BE2C (cell line): ENCODE measurements around the gene ELF2. TPM values are rescaled to one million over a fixed set of nuclear protein-coding genes. Genes with fewer than 3 reads are reported as not detected.
"Not testable (repeated sequence)": the region's sequence is repeated elsewhere in the genome, so short reads cannot be mapped to it uniquely, and the experiment has no call there.

Source experiments
- DNase-seq: peaks from one replicate; pipeline ENCODE4 v3.0.0-alpha.2; 2020
- H3K27me3 ChIP-seq: fragments of 250-450 bp; sonication (Bioruptor Pico); 2 replicates; pipeline ENCODE4 v1.5.1; 2020; ENCODE audit warnings: mild to moderate bottlenecking
- H3K36me3 ChIP-seq: fragments of 250-450 bp; sonication (Bioruptor Pico); 2 replicates; pipeline ENCODE4 v1.5.1; 2020; ENCODE audit warnings: mild to moderate bottlenecking
- H3K4me1 ChIP-seq: fragments of 250-450 bp; sonication (Bioruptor Pico); 2 replicates; pipeline ENCODE4 v1.5.1; 2020
- H3K4me3 ChIP-seq: 2 replicates; pipeline ENCODE4 v1.5.1; 2011; ENCODE audit warnings: low read depth, low read length
- H3K9me3 ChIP-seq: fragments of 250-450 bp; sonication (Bioruptor Pico); 2 replicates; pipeline ENCODE4 v1.5.1; 2020
- CTCF ChIP-seq: IDR thresholded peaks from 2 replicates; pipeline ENCODE4 v1.5.1; 2012; ENCODE audit warnings: mild to moderate bottlenecking, low read depth, low read length
- polyA plus RNA-seq: library from polyadenylated mRNA; unstranded; fragments of >200 nt; gene quantifications from one replicate; pipeline ENCODE4 v1.2.1, GENCODE V29; 2012; ENCODE audit warnings: low read depth, missing spikeins; ENCODE audit not compliant: insufficient read length, insufficient read depth

Gene ELF2
- 14.0 TPM for polyA plus RNA-seq

DNA sequence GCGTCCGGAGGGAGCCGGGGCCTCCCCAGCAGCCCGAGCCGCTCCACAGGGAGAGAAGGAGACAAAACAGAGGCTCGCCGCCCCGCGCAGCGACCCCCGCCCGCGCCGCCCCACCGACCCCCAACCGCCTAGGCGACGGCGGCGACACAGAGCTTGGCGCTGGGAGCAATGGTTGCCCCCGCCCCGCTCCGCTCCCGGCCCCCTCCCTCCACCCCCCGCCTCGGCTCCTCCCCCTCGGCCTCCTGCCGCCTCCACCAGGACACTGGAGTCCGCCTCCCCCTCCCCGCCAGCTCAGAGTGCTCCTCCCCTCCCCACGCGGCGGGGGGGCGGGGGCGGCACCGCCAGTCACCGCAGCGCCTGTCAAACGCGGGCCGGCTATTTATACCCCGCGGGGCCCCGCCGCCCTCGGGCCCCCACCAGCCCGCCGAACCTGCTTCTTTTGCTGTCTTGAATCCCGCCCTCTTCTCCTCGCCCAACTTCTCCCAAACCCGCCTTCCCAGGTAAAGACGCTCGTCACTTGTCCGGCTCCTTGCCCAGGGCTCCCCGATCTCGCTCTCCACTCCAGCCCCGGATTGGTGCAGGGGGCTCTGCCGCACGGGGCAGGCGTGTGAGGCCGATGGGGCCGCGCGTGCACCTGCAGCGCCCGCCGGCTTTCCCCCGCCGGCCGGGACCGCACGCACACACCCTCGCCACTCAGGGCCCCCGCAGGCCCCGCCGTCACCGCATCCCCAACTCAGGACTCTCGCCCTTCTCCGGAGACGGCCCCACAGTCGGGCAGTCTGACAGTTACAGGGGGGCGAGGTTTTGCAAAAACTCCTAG lies at the start of gene ELF2:
Gene ELF2 (minus strand): TSS at position 170 of the 820 bp plus-strand sequence. CDS start 39,517 bp downstream, outside the sequence.
- Histone ChIP-seq H3K27me3 (no peaks in the 10 kb centered on the region), H3K36me3 (no peaks in the 10 kb centered on the region), H3K4me3 (peak within 1 kb of the TSS; percentile 81), H3K4me1 (peaks cover 2% of the 10 kb centered on the region; the same call in 1 of the 2 replicates), H3K9me3 (no peaks in the 10 kb centered on the region)
- TF ChIP-seq CTCF: no peak
- peak; percentile 93 for DNase-seq

DNA sequence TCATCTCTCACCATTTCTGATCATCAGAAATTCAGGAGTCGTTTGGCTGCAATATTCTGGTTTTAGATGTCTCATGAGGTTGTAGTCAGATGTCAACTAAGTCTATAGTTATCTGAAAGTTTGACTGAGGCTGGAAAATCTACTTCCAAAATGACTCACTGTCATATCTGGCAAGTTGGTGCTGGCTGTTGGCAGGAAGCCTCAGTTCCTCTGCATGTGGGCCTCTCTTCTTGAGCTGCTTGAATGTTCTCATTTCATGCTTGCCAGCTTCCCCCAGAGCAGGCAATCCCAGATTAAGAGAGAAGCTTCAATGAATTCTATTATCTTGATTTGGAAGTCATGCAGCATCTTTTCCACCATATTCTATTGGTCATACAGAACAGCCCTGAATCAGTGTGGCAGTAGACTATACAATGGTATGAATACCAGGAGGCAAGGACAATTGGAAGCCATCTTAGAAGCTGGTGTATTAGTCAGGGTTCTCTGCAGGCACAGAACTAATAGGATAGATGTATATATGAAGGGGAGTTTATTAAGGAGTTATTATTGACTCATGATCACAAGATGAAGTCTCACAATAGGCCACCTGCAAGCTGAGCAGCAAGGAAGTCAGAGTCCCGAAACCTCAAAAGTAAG lies 46.8 kb upstream of the ELF2 start:
- no peak for TF ChIP-seq CTCF
- no peak overlapping the region for H3K4me3 ChIP-seq
- H3K9me3 ChIP-seq: no peaks in the 10 kb centered on the region
- H3K4me1 ChIP-seq: no peaks in the 10 kb centered on the region
- H3K27me3 ChIP-seq: no peaks in the 10 kb centered on the region
- DNase-seq: no peak
- H3K36me3 ChIP-seq: no peaks in the 10 kb centered on the region

- H3K4me1 ChIP-seq: no peaks in the 10 kb centered on the region
- no peaks in the 10 kb centered on the region for H3K9me3 ChIP-seq
- no peaks in the 10 kb centered on the region for H3K27me3 ChIP-seq
- H3K4me3 ChIP-seq: no peak overlapping the region
- no peaks in the 10 kb centered on the region for H3K36me3 ChIP-seq
- DNase-seq: no peak
- TF ChIP-seq CTCF: no peak
Measured at GRCh38 chr4:139222215-139222614, 45.2 kb upstream of the ELF2 start.

DNA sequence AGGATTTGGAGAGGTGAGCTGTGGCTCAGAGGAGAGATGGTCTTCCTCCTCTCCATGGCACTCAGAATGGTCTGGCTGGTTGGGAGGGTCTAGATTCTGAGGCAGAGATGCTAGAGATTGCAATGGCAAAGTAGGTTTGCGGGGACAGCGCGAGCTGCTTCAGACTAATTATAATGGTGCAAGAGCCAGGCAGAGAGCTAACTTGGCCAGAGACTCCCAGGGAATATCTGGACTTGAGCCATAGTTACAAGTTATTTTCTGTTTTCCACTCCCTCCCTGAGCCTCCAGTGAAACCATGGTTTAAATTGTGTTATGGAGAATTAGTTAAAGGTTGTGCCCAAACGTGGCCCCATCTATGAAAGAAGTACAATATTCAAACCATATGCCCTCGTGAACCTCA lies 44.7 kb upstream of the ELF2 start:
- no peak for TF ChIP-seq CTCF
- H3K4me3 ChIP-seq: no peak overlapping the region
- H3K9me3 ChIP-seq: no peaks in the 10 kb centered on the region
- no peak for DNase-seq
- H3K27me3 ChIP-seq: no peaks in the 10 kb centered on the region
- no peaks in the 10 kb centered on the region for H3K36me3 ChIP-seq
- H3K4me1 ChIP-seq: no peaks in the 10 kb centered on the region

DNA sequence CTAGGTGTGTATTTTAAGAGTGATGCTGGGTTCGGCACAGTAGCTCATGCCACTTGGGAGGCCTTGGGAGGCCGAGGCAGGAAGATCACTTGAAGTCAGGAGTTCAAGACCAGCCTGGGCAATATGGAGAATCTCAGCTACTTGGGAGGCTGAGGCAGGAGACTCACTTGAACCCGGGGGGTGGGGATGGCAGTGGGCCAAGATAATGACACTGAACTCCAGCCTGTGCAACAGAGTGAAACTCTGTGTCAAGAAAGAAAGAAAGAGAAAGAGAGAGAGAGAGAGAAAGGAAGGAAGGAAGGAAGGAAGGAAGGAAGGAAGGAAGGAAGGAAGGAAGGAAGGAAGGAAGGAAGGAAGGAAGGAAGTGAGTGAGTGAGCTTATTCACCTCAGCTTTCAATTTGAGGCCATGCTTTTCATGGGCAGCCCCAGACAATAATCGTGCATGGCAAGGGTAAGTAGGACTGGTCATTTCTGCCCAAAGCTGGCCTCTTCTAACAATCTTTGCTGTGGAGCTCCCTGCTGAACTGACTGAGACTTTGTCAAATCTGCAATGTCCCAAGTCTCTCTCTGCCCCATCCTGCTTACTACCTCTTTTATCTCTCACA lies 42.5 kb upstream of the ELF2 start:
- DNase-seq: no peak
- Histone ChIP-seq H3K4me1 (no peaks in the 10 kb centered on the region), H3K36me3 (no peaks in the 10 kb centered on the region), H3K27me3 (no peaks in the 10 kb centered on the region), H3K4me3 (no peak overlapping the region), H3K9me3 (no peaks in the 10 kb centered on the region)
- TF ChIP-seq CTCF: no peak

DNA sequence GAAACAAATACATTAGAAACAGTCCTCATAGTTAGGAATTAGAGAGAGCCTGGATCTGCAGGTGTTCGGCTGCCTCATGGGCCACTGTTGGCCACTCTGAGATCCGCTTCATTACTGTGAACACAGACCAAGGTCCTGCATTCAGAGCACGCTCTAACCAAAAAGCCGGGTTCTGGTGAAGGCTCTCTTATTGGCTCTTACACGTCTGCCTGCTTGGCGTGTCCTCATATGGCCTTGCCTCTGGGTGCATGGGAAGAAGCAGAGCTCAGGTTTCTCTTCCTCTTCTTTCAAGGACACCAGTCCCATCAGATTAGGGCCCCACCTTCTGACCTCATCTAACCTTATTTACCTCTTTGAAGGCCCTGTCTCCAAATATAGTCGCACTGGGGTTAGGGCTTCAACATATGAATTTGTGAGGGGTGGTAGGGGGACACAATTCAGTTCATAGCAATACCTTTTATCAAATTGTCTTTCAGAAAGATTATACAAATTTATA lies 37.1 kb upstream of the ELF2 start:
- Histone ChIP-seq H3K36me3 (no peaks in the 10 kb centered on the region), H3K4me1 (no peaks in the 10 kb centered on the region), H3K4me3 (no peak overlapping the region), H3K27me3 (no peaks in the 10 kb centered on the region), H3K9me3 (no peaks in the 10 kb centered on the region)
- DNase-seq: peak; percentile 35
- no peak for TF ChIP-seq CTCF

- H3K4me1 ChIP-seq, H3K9me3 ChIP-seq, H3K4me3 ChIP-seq, H3K27me3 ChIP-seq, DNase-seq, H3K36me3 ChIP-seq: not testable (repeated sequence)
Measured at GRCh38 chr4:139213633-139214032, 36.6 kb upstream of the ELF2 start.
